Measurements from ENCODE around the gene PLCD1. TPM values are rescaled to one million over a fixed set of nuclear protein-coding genes. Genes with fewer than 3 reads are reported as not detected.

The PLCD1 gene
- total RNA-seq, 1 experiment from 2014 or later = 27.1 TPM

GRCh38 chr3:37997342-37997741, 32.1 kb downstream of the PLCD1 start:
- Histone ChIP-seq H2AK5ac (ENCODE audit: insufficient read length, low read length) (no peak overlapping the region), H4K20me1 (ENCODE audit: control insufficient read depth, insufficient read depth, insufficient read length) (no peaks in the 10 kb centered on the region), H3K79me1 (ENCODE audit: insufficient read depth, low read depth, low read length, poor library complexity, severe bottlenecking) (no peaks in the 10 kb centered on the region), H3T11ph (ENCODE audit: low read length) (no peak overlapping the region), H3K4ac (ENCODE audit: low read depth, low read length) (no peak overlapping the region), H3K18ac (ENCODE audit: insufficient read length, low read depth, low read length) (no peak overlapping the region), H4K91ac (ENCODE audit: insufficient read length, low read depth, low read length) (no peak overlapping the region), H2BK12ac (ENCODE audit: insufficient read length, low read depth, low read length) (no peak overlapping the region), H3K27ac (ENCODE audit: insufficient read length, low read depth, low read length) (no peak overlapping the region), H2BK5ac (ENCODE audit: insufficient read length, low read length) (no peak overlapping the region), H3K14ac (ENCODE audit: insufficient read depth, low read length) (no peak overlapping the region), H3K56ac (ENCODE audit: insufficient read length, low read depth, low read length) (no peak overlapping the region), H2AFZ (ENCODE audit: low read length) (no peak overlapping the region), H3K9ac (ENCODE audit: extremely low read depth, insufficient read length, low read length) (no peak overlapping the region), H4K5ac (ENCODE audit: insufficient read length, low read depth, low read length) (no peak overlapping the region), H3K4me2 (ENCODE audit: insufficient read depth, insufficient read length, low read length) (no peak overlapping the region), H3K27me3 (ENCODE audit: insufficient read depth, low read length) (no peaks in the 10 kb centered on the region; the same call in 1 of the 2 replicates), H4K8ac (replicated peaks; ENCODE audit: insufficient read length, low read depth, low read length) (no peak overlapping the region), H3K9me3 (ENCODE audit: control insufficient read depth, low read depth, low read length) (no peaks in the 10 kb centered on the region), H3K79me2 (ENCODE audit: insufficient read depth, low read length) (no peaks in the 10 kb centered on the region), H3K23ac (ENCODE audit: insufficient read length, low read depth, low read length) (no peak overlapping the region), H3K4me1 (ENCODE audit: insufficient read depth, low read length) (peaks cover 2% of the 10 kb centered on the region; the same call in 1 of the 2 replicates), H2BK20ac (ENCODE audit: low read depth, low read length, poor library complexity, severe bottlenecking) (no peak overlapping the region), H2BK15ac (ENCODE audit: low read depth, low read length) (no peak overlapping the region), H3K23me2 (ENCODE audit: insufficient read length, low read depth, low read length, poor library complexity, severe bottlenecking) (no peaks in the 10 kb centered on the region), H2BK120ac (ENCODE audit: low read depth, low read length, poor library complexity, severe bottlenecking) (no peak overlapping the region)
- H3K36me3 Mint-ChIP-seq (ENCODE audit: insufficient read depth in 1 of 3, low read depth in 3 of 3) = peaks cover 0 to 4% (median 2%) of the 10 kb centered on the region in 3 experiments; a peak in 3 of 7 replicates
- WGBS (ENCODE audit: extremely low coverage, insufficient read length, low lambda C conversion rate) = no CpG with 5 or more reads among the region's 10 CpGs
- peaks cover 16 to 35% of the 10 kb centered on the region in 2 experiments for H3K4me1 Mint-ChIP-seq
- no peak overlapping the region for H3K4me3 Mint-ChIP-seq
- no peak overlapping the region for H3K27ac Mint-ChIP-seq
- peaks cover 18% of the 10 kb centered on the region for H3K27me3 Mint-ChIP-seq (ENCODE audit: low read depth)
- TF ChIP-seq, protein P1, sequence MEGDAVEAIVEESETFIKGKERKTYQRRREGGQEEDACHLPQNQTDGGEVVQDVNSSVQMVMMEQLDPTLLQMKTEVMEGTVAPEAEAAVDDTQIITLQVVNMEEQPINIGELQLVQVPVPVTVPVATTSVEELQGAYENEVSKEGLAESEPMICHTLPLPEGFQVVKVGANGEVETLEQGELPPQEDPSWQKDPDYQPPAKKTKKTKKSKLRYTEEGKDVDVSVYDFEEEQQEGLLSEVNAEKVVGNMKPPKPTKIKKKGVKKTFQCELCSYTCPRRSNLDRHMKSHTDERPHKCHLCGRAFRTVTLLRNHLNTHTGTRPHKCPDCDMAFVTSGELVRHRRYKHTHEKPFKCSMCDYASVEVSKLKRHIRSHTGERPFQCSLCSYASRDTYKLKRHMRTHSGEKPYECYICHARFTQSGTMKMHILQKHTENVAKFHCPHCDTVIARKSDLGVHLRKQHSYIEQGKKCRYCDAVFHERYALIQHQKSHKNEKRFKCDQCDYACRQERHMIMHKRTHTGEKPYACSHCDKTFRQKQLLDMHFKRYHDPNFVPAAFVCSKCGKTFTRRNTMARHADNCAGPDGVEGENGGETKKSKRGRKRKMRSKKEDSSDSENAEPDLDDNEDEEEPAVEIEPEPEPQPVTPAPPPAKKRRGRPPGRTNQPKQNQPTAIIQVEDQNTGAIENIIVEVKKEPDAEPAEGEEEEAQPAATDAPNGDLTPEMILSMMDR (conservative IDR thresholded peaks at IDR 0.05) = no peak
- no peaks in the 10 kb centered on the region; a peak in 1 of 5 replicates for H3K9me3 Mint-ChIP-seq
- DNase-seq = no peak

Measured in H9 (cell line).